Coronary artery (tissue), 2 donors: ENCODE data around the gene KL.

Source experiments
- DNase-seq: peaks from one replicate; pipeline ENCODE4 v3.0.0-alpha.2; 2017; ENCODE audit warnings: low spot score
- H3K27ac ChIP-seq, 2 donors: fragments of 200-600 bp; sonication (generic); one replicate each; pipeline ENCODE4 v1.5.1; 2016 to 2019
- H3K4me3 ChIP-seq: fragments of 200-600 bp; sonication (generic); 2 replicates; pipeline ENCODE4 v1.5.1; 2016; ENCODE audit warnings: mild to moderate bottlenecking, moderate library complexity
- CTCF ChIP-seq: fragments of 200-600 bp; sonication (generic); IDR thresholded peaks from one replicate; pipeline ENCODE4 v1.5.1; 2019; ENCODE audit warnings: antibody characterized with exemption

KL gene

GRCh38 chr13:33101835-33102234 is 85.6 kb downstream of the KL start:
- no peak overlapping the region for H3K4me3 ChIP-seq
- TF ChIP-seq CTCF, result no peak
- no peak overlapping the region for H3K27ac ChIP-seq
- no peak for DNase-seq

GRCh38 chr13:33103457-33103856 is 87.2 kb downstream of the KL start:
- TF ChIP-seq CTCF, result no peak
- DNase-seq, result no peak
- no peak overlapping the region for H3K27ac ChIP-seq
- no peak overlapping the region for H3K4me3 ChIP-seq

GRCh38 chr13:33105387-33106005 is 89.3 kb downstream of the KL start:
- no peak overlapping the region for H3K4me3 ChIP-seq
- no peak for TF ChIP-seq CTCF
- H3K27ac ChIP-seq, result peak overlapping the region in 1 of 2 donors; percentile 71
- no peak for DNase-seq

GRCh38 chr13:33106656-33107360 is 90.6 kb downstream of the KL start:
- TF ChIP-seq CTCF, result no peak

GRCh38 chr13:33107361-33107760 is 91.1 kb downstream of the KL start:
- TF ChIP-seq CTCF, result no peak
- peak overlapping the region in 1 of 2 donors; percentile 84 for H3K27ac ChIP-seq
- DNase-seq, result no peak

More at GRCh38 chr13:33106656-33107360, 90.6 kb downstream of the KL start:
- no peak overlapping the region for H3K4me3 ChIP-seq
- peak overlapping the region in 1 of 2 donors; percentile 71 for H3K27ac ChIP-seq
- no peak for DNase-seq

GRCh38 chr13:33108620-33109019 is 92.4 kb downstream of the KL start:
- peak overlapping the region in 1 of 2 donors; percentile 84 for H3K27ac ChIP-seq

More at GRCh38 chr13:33107361-33107760, 91.1 kb downstream of the KL start:
- no peak overlapping the region for H3K4me3 ChIP-seq

More at GRCh38 chr13:33108620-33109019, 92.4 kb downstream of the KL start:
- DNase-seq, result no peak
- H3K4me3 ChIP-seq, result no peak overlapping the region
- TF ChIP-seq CTCF, result no peak
